Mammary epithelial cell (primary cell): ENCODE data around the gene LRRC18.

Source experiments
- EZH2 ChIP-seq: IDR thresholded peaks from 2 replicates; pipeline ENCODE4 v1.6.1; 2012; ENCODE audit warnings: low read length, inconsistent platforms, borderline replicate concordance
- TF ChIP-seq, protein P1 (sequence below), 2 donors: IDR thresholded peaks in 1 of 2; conservative IDR thresholded peaks in 1 of 2; 2 replicates each; pipeline ENCODE4 v1.5.1; 2011 to 2012; ENCODE audit warnings: inconsistent platforms in 2 of 2, low read length in 2 of 2, mild to moderate bottlenecking in 2 of 2, control low read depth in 1 of 2, low read depth in 1 of 2; ENCODE audit not compliant: insufficient read depth in 1 of 2; ENCODE audit errors: extremely low read depth in 1 of 2

DNA sequence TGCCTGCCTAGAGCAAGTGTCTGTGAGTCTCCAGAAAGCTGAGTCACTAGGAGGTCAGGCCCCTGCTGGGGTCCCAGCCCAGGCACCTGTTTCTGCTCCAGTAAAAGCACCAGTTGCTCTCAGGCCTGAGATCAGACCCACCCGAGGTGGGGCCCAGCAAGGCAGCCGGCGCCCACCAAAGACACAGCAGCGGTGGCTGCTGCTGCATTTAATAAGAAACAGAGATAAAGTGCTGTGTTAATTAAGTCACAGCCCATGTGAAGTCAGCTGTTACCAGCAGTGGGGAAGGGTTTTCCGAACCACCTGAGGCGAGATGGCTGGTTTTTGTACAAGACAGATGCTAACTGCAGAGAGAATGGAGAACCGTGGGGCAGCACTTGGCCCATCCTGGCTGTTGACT, 12.1 kb upstream of the LRRC18 start:
- TF ChIP-seq, protein P1, sequence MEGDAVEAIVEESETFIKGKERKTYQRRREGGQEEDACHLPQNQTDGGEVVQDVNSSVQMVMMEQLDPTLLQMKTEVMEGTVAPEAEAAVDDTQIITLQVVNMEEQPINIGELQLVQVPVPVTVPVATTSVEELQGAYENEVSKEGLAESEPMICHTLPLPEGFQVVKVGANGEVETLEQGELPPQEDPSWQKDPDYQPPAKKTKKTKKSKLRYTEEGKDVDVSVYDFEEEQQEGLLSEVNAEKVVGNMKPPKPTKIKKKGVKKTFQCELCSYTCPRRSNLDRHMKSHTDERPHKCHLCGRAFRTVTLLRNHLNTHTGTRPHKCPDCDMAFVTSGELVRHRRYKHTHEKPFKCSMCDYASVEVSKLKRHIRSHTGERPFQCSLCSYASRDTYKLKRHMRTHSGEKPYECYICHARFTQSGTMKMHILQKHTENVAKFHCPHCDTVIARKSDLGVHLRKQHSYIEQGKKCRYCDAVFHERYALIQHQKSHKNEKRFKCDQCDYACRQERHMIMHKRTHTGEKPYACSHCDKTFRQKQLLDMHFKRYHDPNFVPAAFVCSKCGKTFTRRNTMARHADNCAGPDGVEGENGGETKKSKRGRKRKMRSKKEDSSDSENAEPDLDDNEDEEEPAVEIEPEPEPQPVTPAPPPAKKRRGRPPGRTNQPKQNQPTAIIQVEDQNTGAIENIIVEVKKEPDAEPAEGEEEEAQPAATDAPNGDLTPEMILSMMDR (conservative IDR thresholded peaks at IDR 0.05 in 1 of 2, IDR thresholded peaks at IDR 0.05 in 1 of 2; ENCODE audit: extremely low read depth in 1 of 2, insufficient read depth in 1 of 2, low read depth in 1 of 2, low read length in 2 of 2): no peak
- no peak for TF ChIP-seq EZH2
